ENCODE data around the gene XPNPEP1. TPM values are rescaled to one million over a fixed set of nuclear protein-coding genes. Genes with fewer than 3 reads are reported as not detected.

XPNPEP1 gene
- total RNA-seq, 4 donors from 2014 or later: 77.1 to 239 (median 109) TPM

GRCh38 chr10:109932968-109933367 lies 9.7 kb upstream of the XPNPEP1 start:
- H3K9me3 ChIP-seq: no peaks in the 10 kb centered on the region
- 93% methylated on average over 3 of the region's 3 CpGs for WGBS
- no peak overlapping the region for H3K27ac ChIP-seq
- no peaks in the 10 kb centered on the region for H3K27me3 ChIP-seq
- H3K4me3 ChIP-seq: no peak overlapping the region
- no peak for TF ChIP-seq EP300 (IDR thresholded peaks at IDR 0.05)
- TF ChIP-seq POLR2AphosphoS5 (IDR thresholded peaks at IDR 0.05): no peak
- TF ChIP-seq, protein P1, sequence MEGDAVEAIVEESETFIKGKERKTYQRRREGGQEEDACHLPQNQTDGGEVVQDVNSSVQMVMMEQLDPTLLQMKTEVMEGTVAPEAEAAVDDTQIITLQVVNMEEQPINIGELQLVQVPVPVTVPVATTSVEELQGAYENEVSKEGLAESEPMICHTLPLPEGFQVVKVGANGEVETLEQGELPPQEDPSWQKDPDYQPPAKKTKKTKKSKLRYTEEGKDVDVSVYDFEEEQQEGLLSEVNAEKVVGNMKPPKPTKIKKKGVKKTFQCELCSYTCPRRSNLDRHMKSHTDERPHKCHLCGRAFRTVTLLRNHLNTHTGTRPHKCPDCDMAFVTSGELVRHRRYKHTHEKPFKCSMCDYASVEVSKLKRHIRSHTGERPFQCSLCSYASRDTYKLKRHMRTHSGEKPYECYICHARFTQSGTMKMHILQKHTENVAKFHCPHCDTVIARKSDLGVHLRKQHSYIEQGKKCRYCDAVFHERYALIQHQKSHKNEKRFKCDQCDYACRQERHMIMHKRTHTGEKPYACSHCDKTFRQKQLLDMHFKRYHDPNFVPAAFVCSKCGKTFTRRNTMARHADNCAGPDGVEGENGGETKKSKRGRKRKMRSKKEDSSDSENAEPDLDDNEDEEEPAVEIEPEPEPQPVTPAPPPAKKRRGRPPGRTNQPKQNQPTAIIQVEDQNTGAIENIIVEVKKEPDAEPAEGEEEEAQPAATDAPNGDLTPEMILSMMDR (IDR thresholded peaks at IDR 0.05): no peak
- TF ChIP-seq POLR2A (IDR thresholded peaks at IDR 0.05): no peak
- no peak for DNase-seq (ENCODE audit: low spot score in 2 of 2)
- H3K36me3 ChIP-seq: no peaks in the 10 kb centered on the region
- peaks cover 31% of the 10 kb centered on the region for H3K4me1 ChIP-seq

GRCh38 chr10:109932391-109932790 lies 9.1 kb upstream of the XPNPEP1 start:
- TF ChIP-seq EP300 (IDR thresholded peaks at IDR 0.05): no peak
- TF ChIP-seq POLR2AphosphoS5 (IDR thresholded peaks at IDR 0.05): no peak
- TF ChIP-seq, protein P1 (IDR thresholded peaks at IDR 0.05): no peak
- no peak for TF ChIP-seq POLR2A (IDR thresholded peaks at IDR 0.05)
- Histone ChIP-seq H3K27me3 (no peaks in the 10 kb centered on the region), H3K9me3 (no peaks in the 10 kb centered on the region), H3K27ac (no peak overlapping the region), H3K4me1 (peaks cover 31% of the 10 kb centered on the region), H3K36me3 (no peaks in the 10 kb centered on the region), H3K4me3 (no peak overlapping the region)
- 85% methylated on average over 1 of the region's 1 CpG for WGBS
- DNase-seq (ENCODE audit: low spot score in 2 of 2): no peak

- Histone ChIP-seq H3K27me3 (no peaks in the 10 kb centered on the region), H3K9me3 (no peaks in the 10 kb centered on the region), H3K4me3 (no peak overlapping the region), H3K4me1 (peaks cover 37% of the 10 kb centered on the region), H3K36me3 (no peaks in the 10 kb centered on the region), H3K27ac (no peak overlapping the region)
- 100% methylated on average over 1 of the region's 1 CpG for WGBS
- DNase-seq (ENCODE audit: low spot score in 2 of 2): peak in 1 of 2 donors; percentile 72
- TF ChIP-seq POLR2A (IDR thresholded peaks at IDR 0.05) (no peak), POLR2AphosphoS5 (IDR thresholded peaks at IDR 0.05) (peak in 2 of 3 donors; percentile 39 to 85), EP300 (IDR thresholded peaks at IDR 0.05) (no peak)
These were observed 7.9 kb upstream of the XPNPEP1 start for GRCh38 chr10:109931163-109931562.

DNA sequence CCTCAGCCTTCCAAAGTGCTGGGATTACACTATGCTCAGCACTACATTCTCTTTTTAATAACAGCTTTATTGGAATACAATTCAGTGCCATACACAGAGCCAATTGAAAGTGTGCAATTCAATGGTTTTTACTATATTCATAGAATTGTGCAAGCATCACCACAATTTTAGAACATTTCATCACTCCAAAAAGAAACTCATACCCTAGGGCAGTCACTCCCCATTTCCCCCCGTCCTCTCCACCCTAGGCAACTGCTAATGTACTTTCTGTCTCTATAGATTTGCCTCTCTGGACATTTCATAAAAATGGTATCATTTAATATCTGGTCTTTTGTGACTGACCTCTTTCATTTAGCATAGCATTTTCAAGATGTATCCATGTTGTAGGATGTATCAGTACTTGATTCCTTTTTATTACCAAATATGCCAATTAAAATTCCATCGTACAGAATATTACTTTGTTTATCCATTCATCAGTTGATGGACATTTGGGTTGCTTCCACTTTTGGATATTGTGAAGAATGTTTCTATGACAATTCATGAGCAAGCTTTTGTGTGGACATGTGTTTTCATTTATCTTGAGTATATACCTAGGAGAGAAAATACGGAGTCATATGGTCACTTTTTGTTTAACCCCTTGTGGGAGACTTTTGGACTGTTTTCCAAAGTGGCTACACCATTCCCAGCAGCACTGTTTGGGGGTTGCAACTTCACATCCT lies 6.3 kb upstream of the XPNPEP1 start:
- Histone ChIP-seq H3K4me3 (no peak overlapping the region), H3K36me3 (no peaks in the 10 kb centered on the region), H3K4me1 (peaks cover 27% of the 10 kb centered on the region), H3K27ac (peak overlapping the region; percentile 56), H3K27me3 (no peaks in the 10 kb centered on the region), H3K9me3 (no peaks in the 10 kb centered on the region)
- TF ChIP-seq POLR2AphosphoS5 (IDR thresholded peaks at IDR 0.05): no peak
- TF ChIP-seq, protein P1 (IDR thresholded peaks at IDR 0.05): no peak
- TF ChIP-seq POLR2A (IDR thresholded peaks at IDR 0.05): no peak
- TF ChIP-seq EP300 (IDR thresholded peaks at IDR 0.05): no peak
- WGBS: 51% methylated on average over 3 of the region's 3 CpGs
- DNase-seq (ENCODE audit: low spot score in 2 of 2): no peak

GRCh38 chr10:109928475-109928891 lies 5.2 kb upstream of the XPNPEP1 start:
- no peaks in the 10 kb centered on the region for H3K27me3 ChIP-seq
- H3K4me3 ChIP-seq: no peak overlapping the region
- TF ChIP-seq POLR2AphosphoS5 (IDR thresholded peaks at IDR 0.05) (no peak), POLR2A (IDR thresholded peaks at IDR 0.05) (no peak), EP300 (IDR thresholded peaks at IDR 0.05) (no peak)
- TF ChIP-seq, protein P1 (IDR thresholded peaks at IDR 0.05): no peak
- H3K27ac ChIP-seq: peak overlapping the region; percentile 56
- peaks cover 21% of the 10 kb centered on the region for H3K4me1 ChIP-seq
- DNase-seq (ENCODE audit: low spot score in 2 of 2): no peak
- H3K9me3 ChIP-seq: no peaks in the 10 kb centered on the region
- H3K36me3 ChIP-seq: no peaks in the 10 kb centered on the region
- WGBS: 67% methylated on average over 1 of the region's 1 CpG
